IMR-90 (cell line): ENCODE data around the gene KLC1. TPM values are rescaled to one million over a fixed set of nuclear protein-coding genes. Genes with fewer than 3 reads are reported as not detected.

Experiments
- ATAC-seq: fragments of 200-7000 bp; cut with Tn5 transposase; 2 replicates; pipeline ENCODE4 v1.9.1; 2020; ENCODE audit warnings: low read depth, mild to moderate bottlenecking, moderate library complexity
- BruUV-seq: library from RNA; stranded (reverse); fragments of 400-500 nt; replicated peaks from 2 replicates; lab custom pipeline; 2021; lab: Mats Ljungman, UMichigan
- CTCF ChIA-PET: fragments of 300-600 bp; formaldehyde crosslinking; extraction: SDS; loops from one replicate; lab custom pipeline; 2021; ENCODE audit warnings: antibody characterized with exemption; lab: Yijun Ruan, JAX
- POLR2A ChIA-PET: fragments of 300-600 bp; sonication (Branson Sonifier 250); formaldehyde crosslinking; loops from one replicate; lab custom pipeline; 2022; ENCODE audit warnings: antibody characterized with exemption; ENCODE audit not compliant: unreplicated experiment; lab: Charles Lee
- DNase-seq: peaks from one replicate; pipeline ENCODE4 v3.0.0; 2013
- H2AFZ ChIP-seq: replicated peaks from 2 replicates; pipeline ENCODE3; 2013; ENCODE audit warnings: low read length, mild to moderate bottlenecking; ENCODE audit not compliant: poor library complexity
- H2AK5ac ChIP-seq: 2 replicates; pipeline ENCODE4 v1.6.1; 2013; ENCODE audit warnings: low read depth, low read length, inconsistent platforms
- H2AK9ac ChIP-seq: replicated peaks from 2 replicates; pipeline ENCODE3; 2013; ENCODE audit warnings: mild to moderate bottlenecking, low read depth, low read length, moderate library complexity; ENCODE audit not compliant: poor library complexity
- H2BK120ac ChIP-seq: 2 replicates; pipeline ENCODE4 v1.6.1; 2013; ENCODE audit warnings: low read depth, low read length, inconsistent platforms
- H2BK15ac ChIP-seq: 3 replicates; pipeline ENCODE4 v1.6.1; 2013; ENCODE audit warnings: low read depth, low read length, inconsistent platforms
- H2BK20ac ChIP-seq: 2 replicates; pipeline ENCODE4 v1.6.1; 2013; ENCODE audit warnings: low read depth, mild to moderate bottlenecking, inconsistent platforms, low read length, moderate library complexity
- H2BK5ac ChIP-seq: 2 replicates; pipeline ENCODE4 v1.6.1; 2013; ENCODE audit warnings: mild to moderate bottlenecking, low read depth, low read length, inconsistent platforms; ENCODE audit not compliant: poor library complexity, severe bottlenecking
- H3K14ac ChIP-seq: replicated peaks from 2 replicates; pipeline ENCODE4 v1.6.1; 2013; ENCODE audit warnings: low read depth, low read length, inconsistent platforms
- H3K18ac ChIP-seq: 2 replicates; pipeline ENCODE4 v1.6.1; 2013; ENCODE audit warnings: low read depth, low read length, control low read depth
- H3K23ac ChIP-seq: 2 replicates; pipeline ENCODE4 v1.6.1; 2013; ENCODE audit warnings: low read depth, low read length, inconsistent platforms
- H3K27ac ChIP-seq: 2 replicates; pipeline ENCODE4 v1.5.1; 2013; ENCODE audit warnings: mild to moderate bottlenecking, control low read depth, low read length; ENCODE audit not compliant: insufficient read depth
- H3K27me3 ChIP-seq: 2 replicates; pipeline ENCODE4 v1.6.1; 2013; ENCODE audit warnings: low read length; ENCODE audit not compliant: control insufficient read depth, insufficient read depth
- H3K36me3 ChIP-seq: 2 replicates; pipeline ENCODE4 v1.6.1; 2013; ENCODE audit warnings: low read length, mixed read lengths; ENCODE audit not compliant: control insufficient read depth, insufficient read depth
- H3K4ac ChIP-seq: 2 replicates; pipeline ENCODE4 v1.6.1; 2013; ENCODE audit warnings: low read depth, low read length, inconsistent platforms
- H3K4me1 ChIP-seq: 2 replicates; pipeline ENCODE4 v1.6.1; 2013; ENCODE audit warnings: low read length, mixed read lengths; ENCODE audit not compliant: control insufficient read depth, insufficient read depth
- H3K4me2 ChIP-seq: 2 replicates; pipeline ENCODE4 v1.6.1; 2013; ENCODE audit warnings: low read depth, mild to moderate bottlenecking, control low read depth, low read length, moderate library complexity
- H3K4me3 ChIP-seq: 2 replicates; pipeline ENCODE4 v1.5.1; 2013; ENCODE audit warnings: low read depth, mild to moderate bottlenecking, control low read depth, low read length, moderate library complexity; ENCODE audit not compliant: insufficient read depth
- H3K56ac ChIP-seq: 2 replicates; pipeline ENCODE4 v1.6.1; 2013; ENCODE audit warnings: low read length, inconsistent platforms; ENCODE audit not compliant: insufficient read depth; ENCODE audit errors: extremely low read depth
- H3K79me1 ChIP-seq, 2 experiments: 2 replicates each; pipeline ENCODE4 v1.6.1; 2013; ENCODE audit warnings: low read length in 2 of 2, inconsistent platforms in 1 of 2, low read depth in 1 of 2
- H3K9ac ChIP-seq: 2 replicates; pipeline ENCODE4 v1.6.1; 2013; ENCODE audit warnings: low read depth, low read length, control low read depth
- H3K9me1 ChIP-seq: 2 replicates; pipeline ENCODE4 v1.6.1; 2013; ENCODE audit warnings: low read length, inconsistent platforms; ENCODE audit not compliant: insufficient read depth
- H3K9me3 ChIP-seq: 2 replicates; pipeline ENCODE4 v1.6.1; 2013; ENCODE audit warnings: low read length; ENCODE audit not compliant: control insufficient read depth, insufficient read depth
- H4K20me1 ChIP-seq: 2 replicates; pipeline ENCODE4 v1.6.1; 2013; ENCODE audit warnings: low read length, inconsistent platforms; ENCODE audit not compliant: insufficient read depth
- H4K5ac ChIP-seq: 2 replicates; pipeline ENCODE4 v1.6.1; 2013; ENCODE audit warnings: mild to moderate bottlenecking, low read depth, low read length, control low read depth
- H4K8ac ChIP-seq, 2 experiments: 2 replicates each; pipeline ENCODE4 v1.6.1; 2013; ENCODE audit warnings: low read depth in 2 of 2, low read length in 2 of 2, control low read depth in 1 of 2, inconsistent platforms in 1 of 2
- H4K91ac ChIP-seq: 2 replicates; pipeline ENCODE4 v1.6.1; 2013; ENCODE audit warnings: low read depth, low read length, inconsistent platforms; ENCODE audit not compliant: insufficient read depth
- ELK1 ChIP-seq: fragments of 150-350 bp; IDR thresholded peaks from 2 replicates; pipeline ENCODE4 v1.6.1; 2016; ENCODE audit warnings: low read depth, mild to moderate bottlenecking, low read length, moderate library complexity, borderline replicate concordance
- FOS ChIP-seq: fragments of 150-350 bp; IDR thresholded peaks from 2 replicates; pipeline ENCODE4 v1.6.1; 2016; ENCODE audit warnings: low read depth, low read length
- MXI1 ChIP-seq: IDR thresholded peaks from 2 replicates; pipeline ENCODE4 v1.6.1; 2012; ENCODE audit warnings: low read depth, mild to moderate bottlenecking, low read length, moderate library complexity, borderline replicate concordance
- NFE2L2 ChIP-seq: fragments of 150-350 bp; IDR thresholded peaks from 2 replicates; pipeline ENCODE4 v1.6.1; 2016; ENCODE audit warnings: low read depth, mild to moderate bottlenecking, low read length
- WGBS, 2 experiments: methylation state at CpG; one replicate each; pipeline versions ENCODE4 v1.1.5 to v1.1.7; 2013; ENCODE audit warnings: missing lambda C conversion rate in 2 of 2; ENCODE audit not compliant: insufficient read length in 1 of 2; ENCODE audit errors: extremely low coverage in 2 of 2; 5-methylcytosine and 5-hydroxymethylcytosine counted together
- dilution Hi-C: fragments of 300-500 bp; cut with HindIII; formaldehyde crosslinking; loops from one replicate; pipeline ENCODE4 v1.14.3; 2018; ENCODE audit warnings: low sequenced_read_pairs; ENCODE audit not compliant: unreplicated experiment
- in situ Hi-C: fragments of 300-500 bp; cut with MboI; formaldehyde crosslinking; loops from 3 replicates; pipeline ENCODE4 v1.14.3; 2019; ENCODE audit warnings: low sequenced_read_pairs, inconsistent platforms, mixed read lengths
- intact Hi-C: fragments of 100-400 bp; cut with micrococcal nuclease; formaldehyde crosslinking; loops from 2 replicates; pipeline ENCODE4 v1.10.0; 2022
- polyA plus RNA-seq, 3 experiments: library from polyadenylated mRNA; depleted of rRNA; stranded (reverse); fragments of >200 nt; gene quantifications; 2 replicates each; pipeline ENCODE4 v1.2.3, GENCODE V29; 2012; ENCODE audit warnings: low replicate concordance in 1 of 3
- total RNA-seq: library from RNA; depleted of rRNA; stranded (reverse); fragments of >200 nt; gene quantifications from 2 replicates; pipeline ENCODE4 v1.2.3, GENCODE V29; 2012

The KLC1 gene
- total and polyA plus RNA-seq, 2 of the 4 experiments (the other 2 are of a cell fraction): 101 to 157 TPM

GRCh38 chr14:103730490-103731035, 101.6 kb downstream of the KLC1 start:
- no peak overlapping the region for H3K23ac ChIP-seq
- H4K91ac ChIP-seq: no peak overlapping the region
- no peak overlapping the region for H4K8ac ChIP-seq
- CTCF ChIA-PET: no interaction called here
- H2AK5ac ChIP-seq: no peak overlapping the region
- WGBS, 2 experiments: 93% methylated on average over 10 of the region's 15 CpGs; no CpG with 5 or more reads in 1 of the 2 experiments
- H3K4me2 ChIP-seq: no peak overlapping the region
- H3K9ac ChIP-seq: no peak overlapping the region
- no peaks in the 10 kb centered on the region for H3K9me3 ChIP-seq
- TF ChIP-seq MXI1: no peak
- no peak for TF ChIP-seq FOS
- no peak for TF ChIP-seq ELK1
- TF ChIP-seq NFE2L2: no peak
- in situ Hi-C loops: no loop called here
- DNase-seq: no peak
- no TSS peak for BruUV-seq
- peaks cover 56% of the 10 kb centered on the region for H3K36me3 ChIP-seq
- H3K4me3 ChIP-seq: no peak overlapping the region
- no peak overlapping the region for H3K27ac ChIP-seq
- POLR2A ChIA-PET: no interaction called here
- no peak overlapping the region for H2BK120ac ChIP-seq
- no peak overlapping the region for H3K18ac ChIP-seq
- dilution Hi-C loops: no loop called here
- H3K9me1 ChIP-seq: no peaks in the 10 kb centered on the region
- no peaks in the 10 kb centered on the region for H3K27me3 ChIP-seq
- peaks cover 8 to 12% of the 10 kb centered on the region in 2 experiments for H3K79me1 ChIP-seq
- no peak overlapping the region for H2AFZ ChIP-seq
- H2BK15ac ChIP-seq: no peak overlapping the region
- H2BK20ac ChIP-seq: no peak overlapping the region
- no peaks in the 10 kb centered on the region for H3K4me1 ChIP-seq
- no peak overlapping the region for H4K5ac ChIP-seq
- H2AK9ac ChIP-seq: peak overlapping the region; percentile 3
- H3K56ac ChIP-seq: no peak overlapping the region
- no peak for ATAC-seq
- H3K14ac ChIP-seq: no peak overlapping the region
- intact Hi-C loops: no loop called here
- no peak overlapping the region for H3K4ac ChIP-seq
- H2BK5ac ChIP-seq: no peak overlapping the region
- peaks cover 17% of the 10 kb centered on the region for H4K20me1 ChIP-seq
